Ovary (tissue), 9 donors: ENCODE results near the gene SHISA6. TPM values are rescaled to one million over a fixed set of nuclear protein-coding genes. Genes with fewer than 3 reads are reported as not detected.

Experiments
- DNase-seq, 5 donors: peaks; one replicate each; pipeline ENCODE4 v3.0.0-alpha.2; 2019 to 2020
- H3K27ac ChIP-seq, 2 donors: fragments of 200-600 bp; one replicate each; pipeline versions ENCODE4 v1.5.1 to v1.8.0; 2019 to 2022
- H3K27me3 ChIP-seq: fragments of 200-600 bp; one replicate; pipeline ENCODE4 v1.8.0; 2022
- H3K36me3 ChIP-seq: fragments of 200-600 bp; sonication (generic); one replicate; pipeline ENCODE4 v1.5.1; 2019
- H3K4me1 ChIP-seq: one replicate; pipeline ENCODE4 v1.8.1; 2013; ENCODE audit warnings: mild to moderate bottlenecking, moderate library complexity; ENCODE audit not compliant: insufficient read depth
- H3K4me3 ChIP-seq: fragments of 200-600 bp; sonication (generic); one replicate; pipeline ENCODE4 v1.5.1; 2017
- H3K9me3 ChIP-seq, 2 donors: fragments of 200-600 bp in 1 of 2; sonication (generic) in 1 of 2; one replicate each; pipeline versions ENCODE4 v1.5.1 to v1.8.1; 2013 to 2019; ENCODE audit warnings: mild to moderate bottlenecking in 1 of 2, moderate library complexity in 1 of 2
- EP300 ChIP-seq: sonication (generic); formaldehyde crosslinking; IDR thresholded peaks from one replicate; pipeline ENCODE4 v1.6.1; 2017; ENCODE audit warnings: antibody characterized with exemption
- POLR2A ChIP-seq: fragments of 450-650 bp; IDR thresholded peaks from one replicate; pipeline ENCODE4 v1.6.1; 2017; ENCODE audit warnings: antibody characterized with exemption, mild to moderate bottlenecking, moderate library complexity
- WGBS, 3 donors: extraction: QIAGEN DNeasy Blood & Tissue Kit in 1 of 3; methylation state at CpG; one replicate each; pipeline versions ENCODE4 v1.1.5 to v1.1.7; 2013 to 2017; 5-methylcytosine and 5-hydroxymethylcytosine counted together
- intact Hi-C, 4 donors: fragments of 100-400 bp; cut with DNase I; formaldehyde crosslinking; loops; one replicate each; pipeline versions ENCODE4 v1.11.0 to v1.15.1; 2022 to 2023
- polyA plus RNA-seq, 2 donors: library from polyadenylated mRNA; stranded (reverse); fragments of 200-250 nt in 1 of 2; fragments of 350-450 nt in 1 of 2; fragmentation: Illumina TruSeq in 1 of 2; extraction: RNeasy Lipid Tissue Mini Kit (QIAGEN cat#74804) in 1 of 2; gene quantifications; one replicate each; pipeline ENCODE4 v1.2.3, GENCODE V29; 2013 to 2014
- total RNA-seq, 7 donors: library from RNA; depleted of rRNA in 2 of 7; stranded (reverse); fragments of >200 nt in 2 of 7; fragmentation: NEBNext Ultra II Directional in 3 of 7; extraction: Animal tissue kit (Norgen Biotek cat#: 25700) in 3 of 7; gene quantifications; one replicate each; pipeline versions ENCODE4 v1.1.0 to v1.2.4, GENCODE V29; 2016 to 2023
- TF ChIP-seq, protein P1 (sequence below), 3 donors: fragments of 450-650 bp in 2 of 3; fragments of 200-600 bp in 1 of 3; IDR thresholded peaks; one replicate each; pipeline versions ENCODE4 v1.5.1 to v1.8.0; 2016 to 2022; ENCODE audit warnings: antibody characterized with exemption in 3 of 3, mild to moderate bottlenecking in 1 of 3
- donor health status: DM: no; HTN: no; CAD: no; lungs with moderate emphysema.
- donor health status: DM: no; HTN: no; CAD: no.
- donor health status: Bipolar disorder and iron deficiency.
- donor health status: DM: yes; HTN: yes; CAD: no.
- donor health status: DM: no; HTN: no; CAD: no.
- donor health status: DM: yes; HTN: yes; CAD: no.

Gene SHISA6
- total and polyA plus RNA-seq, 9 donors = 0.10 to 1.5 (median 0.38) TPM

DNA sequence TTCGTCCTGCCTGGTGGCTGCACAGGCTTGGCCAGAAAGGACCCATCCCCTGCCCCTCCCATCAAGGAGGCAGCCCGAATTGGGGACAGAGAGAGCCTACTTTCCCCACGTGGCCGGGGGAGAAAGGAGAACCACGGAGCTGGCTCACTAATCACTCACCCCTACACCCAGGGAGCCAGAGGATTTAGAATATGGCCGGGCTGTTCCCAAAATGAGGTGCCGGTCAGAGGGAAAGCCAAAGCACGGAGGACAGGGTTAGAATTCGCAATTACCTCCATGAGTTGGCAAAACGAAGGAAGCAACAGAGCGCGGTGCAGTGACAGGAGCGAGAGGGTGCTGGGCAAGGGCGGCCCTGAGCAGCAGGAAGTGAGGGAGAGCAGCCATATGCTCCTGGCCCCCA lies 33.1 kb downstream of the SHISA6 start:
- TF ChIP-seq, protein P1, sequence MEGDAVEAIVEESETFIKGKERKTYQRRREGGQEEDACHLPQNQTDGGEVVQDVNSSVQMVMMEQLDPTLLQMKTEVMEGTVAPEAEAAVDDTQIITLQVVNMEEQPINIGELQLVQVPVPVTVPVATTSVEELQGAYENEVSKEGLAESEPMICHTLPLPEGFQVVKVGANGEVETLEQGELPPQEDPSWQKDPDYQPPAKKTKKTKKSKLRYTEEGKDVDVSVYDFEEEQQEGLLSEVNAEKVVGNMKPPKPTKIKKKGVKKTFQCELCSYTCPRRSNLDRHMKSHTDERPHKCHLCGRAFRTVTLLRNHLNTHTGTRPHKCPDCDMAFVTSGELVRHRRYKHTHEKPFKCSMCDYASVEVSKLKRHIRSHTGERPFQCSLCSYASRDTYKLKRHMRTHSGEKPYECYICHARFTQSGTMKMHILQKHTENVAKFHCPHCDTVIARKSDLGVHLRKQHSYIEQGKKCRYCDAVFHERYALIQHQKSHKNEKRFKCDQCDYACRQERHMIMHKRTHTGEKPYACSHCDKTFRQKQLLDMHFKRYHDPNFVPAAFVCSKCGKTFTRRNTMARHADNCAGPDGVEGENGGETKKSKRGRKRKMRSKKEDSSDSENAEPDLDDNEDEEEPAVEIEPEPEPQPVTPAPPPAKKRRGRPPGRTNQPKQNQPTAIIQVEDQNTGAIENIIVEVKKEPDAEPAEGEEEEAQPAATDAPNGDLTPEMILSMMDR (IDR thresholded peaks at IDR 0.05) = no peak
- TF ChIP-seq POLR2A = no peak
- TF ChIP-seq EP300 = no peak
- no peak overlapping the region for H3K27ac ChIP-seq
- intact Hi-C loops = no loop called here
- no peaks in the 10 kb centered on the region for H3K36me3 ChIP-seq
- DNase-seq = no peak
- H3K4me3 ChIP-seq = no peak overlapping the region
- H3K9me3 ChIP-seq = no peaks in the 10 kb centered on the region
- no peaks in the 10 kb centered on the region for H3K27me3 ChIP-seq
- no peaks in the 10 kb centered on the region for H3K4me1 ChIP-seq
- WGBS, 3 donors = 83 to 92% (median 87%) methylated on average over 14 of the region's 14 CpGs

DNA sequence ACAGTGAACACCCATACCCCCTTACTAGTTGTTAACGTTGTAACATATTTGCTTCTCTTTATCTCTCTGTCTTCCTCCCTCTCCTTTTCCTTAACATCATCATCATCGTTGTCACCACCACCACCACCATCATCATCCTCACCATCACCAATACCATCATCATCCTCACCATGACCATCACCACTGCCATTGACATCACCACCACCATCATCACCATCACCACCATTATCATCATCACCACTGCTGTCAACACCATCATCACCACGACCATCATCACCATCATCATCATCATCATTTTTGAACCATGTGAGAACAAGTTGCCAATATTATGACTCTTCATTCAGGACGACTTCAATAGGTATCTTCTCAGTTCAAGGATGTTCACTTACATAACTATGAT lies 35.5 kb downstream of the SHISA6 start:
- TF ChIP-seq, protein P1 (IDR thresholded peaks at IDR 0.05) = no peak
- TF ChIP-seq POLR2A = no peak
- TF ChIP-seq EP300 = no peak
- Histone ChIP-seq H3K9me3 (no peaks in the 10 kb centered on the region), H3K27me3 (no peaks in the 10 kb centered on the region), H3K4me3 (no peak overlapping the region), H3K4me1 (no peaks in the 10 kb centered on the region), H3K36me3 (no peaks in the 10 kb centered on the region), H3K27ac (no peak overlapping the region)
- no peak for DNase-seq
- intact Hi-C loops = no loop called here
- WGBS, 3 donors = 74 to 92% (median 80%) methylated on average over 4 of the region's 4 CpGs

DNA sequence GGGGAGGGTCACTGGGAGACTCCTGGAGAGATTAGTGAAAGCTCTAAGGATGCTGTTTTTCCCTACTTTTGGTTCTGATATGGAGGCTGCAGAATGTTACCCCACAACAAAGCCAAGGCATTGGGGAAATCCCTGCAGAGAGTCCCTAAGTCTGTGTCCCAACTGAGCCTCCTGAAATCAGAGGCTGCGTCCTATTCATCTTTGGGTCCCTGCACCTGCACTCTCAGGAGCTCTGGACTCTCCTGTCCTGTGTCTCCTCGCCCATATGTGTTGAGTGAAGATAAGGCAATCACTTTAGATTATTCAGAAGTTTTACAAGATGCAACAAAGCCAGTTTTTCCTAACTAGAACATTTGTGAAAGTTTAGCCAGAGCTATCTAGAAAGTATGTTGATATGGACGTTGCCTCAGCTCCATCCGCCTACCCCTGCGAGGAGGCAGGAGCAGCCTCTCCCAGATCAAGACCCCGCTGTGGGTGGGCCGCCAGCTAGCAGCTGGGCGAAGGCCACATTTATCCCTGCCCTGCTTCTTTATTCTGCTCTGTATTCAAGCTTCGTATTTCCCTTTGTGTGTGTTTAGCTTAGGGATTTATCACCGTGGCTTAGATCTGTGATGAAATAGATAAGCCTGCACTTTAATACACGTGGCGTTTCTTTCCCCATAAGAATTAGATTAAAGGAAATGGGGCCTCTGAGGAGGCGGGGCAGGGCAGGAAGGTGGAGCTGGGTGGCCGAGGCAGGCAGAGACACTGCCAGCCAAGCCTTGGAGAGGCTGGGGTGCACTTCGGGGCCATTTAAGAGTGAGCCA lies 37.4 kb downstream of the SHISA6 start:
- no peak for DNase-seq
- intact Hi-C loops = no loop called here
- no peaks in the 10 kb centered on the region for H3K4me1 ChIP-seq
- H3K27me3 ChIP-seq = no peaks in the 10 kb centered on the region
- TF ChIP-seq POLR2A (no peak), EP300 (no peak)
- TF ChIP-seq, protein P1 (IDR thresholded peaks at IDR 0.05) = no peak
- H3K36me3 ChIP-seq = no peaks in the 10 kb centered on the region
- no peak overlapping the region for H3K4me3 ChIP-seq
- H3K9me3 ChIP-seq = no peaks in the 10 kb centered on the region
- no peak overlapping the region for H3K27ac ChIP-seq
- WGBS, 3 donors = 25 to 31% (median 25%) methylated on average over 15 of the region's 15 CpGs

DNA sequence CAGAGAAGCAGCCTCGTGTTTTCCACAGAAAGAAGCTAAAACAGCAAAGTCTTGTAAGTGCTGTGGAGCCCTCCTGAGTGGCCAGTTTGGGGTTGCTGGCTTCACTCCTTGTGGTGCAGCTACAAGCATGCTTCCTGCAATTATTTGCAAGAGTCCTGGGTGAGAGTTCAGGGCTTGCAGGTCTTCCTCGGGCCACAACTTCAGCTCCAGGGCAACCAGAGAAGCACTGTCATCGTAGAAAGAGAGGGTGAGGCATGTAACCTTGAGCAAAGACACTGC lies 37.9 kb downstream of the SHISA6 start:
- WGBS, 3 donors = 36 to 41% (median 40%) methylated on average over 3 of the region's 3 CpGs

More for the DNA sequence above, 37.9 kb downstream of the SHISA6 start:
- Histone ChIP-seq H3K36me3 (no peaks in the 10 kb centered on the region), H3K4me1 (no peaks in the 10 kb centered on the region), H3K27me3 (no peaks in the 10 kb centered on the region), H3K27ac (no peak overlapping the region), H3K9me3 (no peaks in the 10 kb centered on the region), H3K4me3 (no peak overlapping the region)
- TF ChIP-seq POLR2A = no peak
- TF ChIP-seq, protein P1 (IDR thresholded peaks at IDR 0.05) = no peak
- TF ChIP-seq EP300 = no peak
- intact Hi-C loops = no loop called here
- no peak for DNase-seq
